ENCODE measurements around the gene SERBP1.

DNA sequence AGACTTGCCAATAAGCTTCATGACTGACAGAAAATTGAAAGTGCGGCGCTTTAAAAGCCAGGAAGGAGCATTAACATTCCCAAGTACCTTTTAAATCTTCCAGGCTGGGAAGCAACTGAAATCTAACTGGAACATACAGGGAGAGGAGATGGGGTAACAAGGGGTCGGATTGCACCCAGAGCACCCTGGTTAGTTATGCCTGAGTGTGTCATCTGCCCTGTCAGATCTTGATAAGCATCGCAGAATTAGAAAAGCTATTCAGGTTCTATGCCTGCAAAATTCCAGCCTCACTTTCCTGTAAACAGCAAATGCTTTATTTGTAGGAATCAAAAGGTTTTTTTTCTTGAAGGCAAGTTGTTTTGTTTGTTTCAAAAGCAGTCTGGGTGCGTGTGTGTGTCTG, 58.5 kb downstream of the SERBP1 start:
- TF ChIP-seq, protein P1, sequence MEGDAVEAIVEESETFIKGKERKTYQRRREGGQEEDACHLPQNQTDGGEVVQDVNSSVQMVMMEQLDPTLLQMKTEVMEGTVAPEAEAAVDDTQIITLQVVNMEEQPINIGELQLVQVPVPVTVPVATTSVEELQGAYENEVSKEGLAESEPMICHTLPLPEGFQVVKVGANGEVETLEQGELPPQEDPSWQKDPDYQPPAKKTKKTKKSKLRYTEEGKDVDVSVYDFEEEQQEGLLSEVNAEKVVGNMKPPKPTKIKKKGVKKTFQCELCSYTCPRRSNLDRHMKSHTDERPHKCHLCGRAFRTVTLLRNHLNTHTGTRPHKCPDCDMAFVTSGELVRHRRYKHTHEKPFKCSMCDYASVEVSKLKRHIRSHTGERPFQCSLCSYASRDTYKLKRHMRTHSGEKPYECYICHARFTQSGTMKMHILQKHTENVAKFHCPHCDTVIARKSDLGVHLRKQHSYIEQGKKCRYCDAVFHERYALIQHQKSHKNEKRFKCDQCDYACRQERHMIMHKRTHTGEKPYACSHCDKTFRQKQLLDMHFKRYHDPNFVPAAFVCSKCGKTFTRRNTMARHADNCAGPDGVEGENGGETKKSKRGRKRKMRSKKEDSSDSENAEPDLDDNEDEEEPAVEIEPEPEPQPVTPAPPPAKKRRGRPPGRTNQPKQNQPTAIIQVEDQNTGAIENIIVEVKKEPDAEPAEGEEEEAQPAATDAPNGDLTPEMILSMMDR (IDR thresholded peaks at IDR 0.05) = no peak
- no peak for TF ChIP-seq EP300 (IDR thresholded peaks at IDR 0.05)
